ENCODE results near the gene HES7.

The HES7 gene

GRCh38 chr17:8151641-8152111 lies 27.8 kb upstream of the HES7 start (continued):
- TF ChIP-seq PATZ1 (CRISPR knock-in tag; IDR thresholded peaks at IDR 0.05; ENCODE audit: borderline replicate concordance), result no peak
- TF ChIP-seq ZFP3 (CRISPR knock-in tag; IDR thresholded peaks at IDR 0.05), result no peak
- no peak for TF ChIP-seq ZC3H10 (CRISPR knock-in tag; IDR thresholded peaks at IDR 0.05)

- peak; percentile 35 for ATAC-seq
Observed at GRCh38 chr17:8151120-8151640, 27.3 kb upstream of the HES7 start.

More at GRCh38 chr17:8151120-8151640, 27.3 kb upstream of the HES7 start:
- TF ChIP-seq TOX (CRISPR knock-in tag; IDR thresholded peaks at IDR 0.05; ENCODE audit: borderline replicate concordance) (peak; percentile 5; the same call in 1 of the 2 replicates), OSR1 (CRISPR knock-in tag; IDR thresholded peaks at IDR 0.05) (no peak), SNAI2 (CRISPR knock-in tag; IDR thresholded peaks at IDR 0.05) (no peak), TSHZ2 (CRISPR knock-in tag; IDR thresholded peaks at IDR 0.05) (0 out of 2 replicates have a peak, but pooled peaks have one; percentile 5), GLIS3 (CRISPR knock-in tag; IDR thresholded peaks at IDR 0.05) (0 out of 2 replicates have a peak, but pooled peaks have one; percentile 2), BACH2 (CRISPR knock-in tag; IDR thresholded peaks at IDR 0.05; ENCODE audit: borderline replicate concordance) (no peak), ESRRG (CRISPR knock-in tag; IDR thresholded peaks at IDR 0.05) (peak; percentile 62; the same call in 1 of the 2 replicates), PPARA (CRISPR knock-in tag; IDR thresholded peaks at IDR 0.05; ENCODE audit: borderline replicate concordance) (no peak), PATZ1 (CRISPR knock-in tag; IDR thresholded peaks at IDR 0.05; ENCODE audit: borderline replicate concordance) (peak; percentile 94; the same call in 1 of the 2 replicates), TCF4 (CRISPR knock-in tag; IDR thresholded peaks at IDR 0.05; ENCODE audit: borderline replicate concordance) (no peak), RARB (CRISPR knock-in tag; IDR thresholded peaks at IDR 0.05) (0 out of 2 replicates have a peak, but pooled peaks have one; percentile 14), ISL1 (CRISPR knock-in tag; IDR thresholded peaks at IDR 0.05) (no peak), ZFP30 (CRISPR knock-in tag; IDR thresholded peaks at IDR 0.05) (no peak), ZNF8 (CRISPR knock-in tag; IDR thresholded peaks at IDR 0.05) (no peak; the same call in 1 of the 2 replicates), ARNTL (CRISPR knock-in tag; IDR thresholded peaks at IDR 0.05; ENCODE audit: borderline replicate concordance, low read depth) (no peak), ZNF565 (CRISPR knock-in tag; conservative IDR thresholded peaks at IDR 0.05; ENCODE audit: low read depth) (no peak), ZNF70 (CRISPR knock-in tag; IDR thresholded peaks at IDR 0.05) (no peak), ZC3H10 (CRISPR knock-in tag; IDR thresholded peaks at IDR 0.05) (peak; percentile 91), CSDC2 (CRISPR knock-in tag; IDR thresholded peaks at IDR 0.05) (no peak), ZFP3 (CRISPR knock-in tag; IDR thresholded peaks at IDR 0.05) (no peak)
- TF ChIP-seq, protein P1, sequence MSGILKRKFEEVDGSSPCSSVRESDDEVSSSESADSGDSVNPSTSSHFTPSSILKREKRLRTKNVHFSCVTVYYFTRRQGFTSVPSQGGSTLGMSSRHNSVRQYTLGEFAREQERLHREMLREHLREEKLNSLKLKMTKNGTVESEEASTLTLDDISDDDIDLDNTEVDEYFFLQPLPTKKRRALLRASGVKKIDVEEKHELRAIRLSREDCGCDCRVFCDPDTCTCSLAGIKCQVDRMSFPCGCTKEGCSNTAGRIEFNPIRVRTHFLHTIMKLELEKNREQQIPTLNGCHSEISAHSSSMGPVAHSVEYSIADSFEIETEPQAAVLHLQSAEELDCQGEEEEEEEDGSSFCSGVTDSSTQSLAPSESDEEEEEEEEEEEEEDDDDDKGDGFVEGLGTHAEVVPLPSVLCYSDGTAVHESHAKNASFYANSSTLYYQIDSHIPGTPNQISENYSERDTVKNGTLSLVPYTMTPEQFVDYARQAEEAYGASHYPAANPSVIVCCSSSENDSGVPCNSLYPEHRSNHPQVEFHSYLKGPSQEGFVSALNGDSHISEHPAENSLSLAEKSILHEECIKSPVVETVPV (CRISPR knock-in tag; IDR thresholded peaks at IDR 0.05), result no peak; the same call in 1 of the 2 replicates
- TF ChIP-seq, protein P2, sequence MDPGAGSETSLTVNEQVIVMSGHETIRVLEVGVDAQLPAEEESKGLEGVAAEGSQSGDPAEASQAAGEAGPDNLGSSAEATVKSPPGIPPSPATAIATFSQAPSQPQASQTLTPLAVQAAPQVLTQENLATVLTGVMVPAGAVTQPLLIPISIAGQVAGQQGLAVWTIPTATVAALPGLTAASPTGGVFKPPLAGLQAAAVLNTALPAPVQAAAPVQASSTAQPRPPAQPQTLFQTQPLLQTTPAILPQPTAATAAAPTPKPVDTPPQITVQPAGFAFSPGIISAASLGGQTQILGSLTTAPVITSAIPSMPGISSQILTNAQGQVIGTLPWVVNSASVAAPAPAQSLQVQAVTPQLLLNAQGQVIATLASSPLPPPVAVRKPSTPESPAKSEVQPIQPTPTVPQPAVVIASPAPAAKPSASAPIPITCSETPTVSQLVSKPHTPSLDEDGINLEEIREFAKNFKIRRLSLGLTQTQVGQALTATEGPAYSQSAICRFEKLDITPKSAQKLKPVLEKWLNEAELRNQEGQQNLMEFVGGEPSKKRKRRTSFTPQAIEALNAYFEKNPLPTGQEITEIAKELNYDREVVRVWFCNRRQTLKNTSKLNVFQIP (CRISPR knock-in tag; IDR thresholded peaks at IDR 0.05; ENCODE audit: borderline replicate concordance, low read depth), result no peak
- TF ChIP-seq, protein P3, sequence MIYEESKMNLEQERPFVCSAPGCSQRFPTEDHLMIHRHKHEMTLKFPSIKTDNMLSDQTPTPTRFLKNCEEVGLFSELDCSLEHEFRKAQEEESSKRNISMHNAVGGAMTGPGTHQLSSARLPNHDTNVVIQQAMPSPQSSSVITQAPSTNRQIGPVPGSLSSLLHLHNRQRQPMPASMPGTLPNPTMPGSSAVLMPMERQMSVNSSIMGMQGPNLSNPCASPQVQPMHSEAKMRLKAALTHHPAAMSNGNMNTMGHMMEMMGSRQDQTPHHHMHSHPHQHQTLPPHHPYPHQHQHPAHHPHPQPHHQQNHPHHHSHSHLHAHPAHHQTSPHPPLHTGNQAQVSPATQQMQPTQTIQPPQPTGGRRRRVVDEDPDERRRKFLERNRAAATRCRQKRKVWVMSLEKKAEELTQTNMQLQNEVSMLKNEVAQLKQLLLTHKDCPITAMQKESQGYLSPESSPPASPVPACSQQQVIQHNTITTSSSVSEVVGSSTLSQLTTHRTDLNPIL (CRISPR knock-in tag; IDR thresholded peaks at IDR 0.05; ENCODE audit: low read depth), result peak; percentile 63; the same call in 1 of the 2 replicates
